Adipocyte (in vitro differentiated cells): ENCODE results near the gene PIK3R6.
"Not testable (repeated sequence)": the region's sequence is repeated elsewhere in the genome, so short reads cannot be mapped to it uniquely, and the experiment has no call there.

Experiments
- DNase-seq: peaks from one replicate; pipeline ENCODE4 v3.0.0-alpha.2; 2015; ENCODE audit warnings: low read depth
- H3K27me3 ChIP-seq: replicated peaks from 2 replicates; pipeline ENCODE4 v1.7.0; 2013; ENCODE audit warnings: mild to moderate bottlenecking, low read length, moderate library complexity; ENCODE audit not compliant: control insufficient read depth, insufficient read depth
- H3K36me3 ChIP-seq: 2 replicates; pipeline ENCODE4 v1.7.0; 2013; ENCODE audit warnings: low read length, mild to moderate bottlenecking, moderate library complexity; ENCODE audit not compliant: control insufficient read depth, insufficient read depth, severe bottlenecking
- H3K4me1 ChIP-seq: 2 replicates; pipeline ENCODE4 v1.7.0; 2013; ENCODE audit warnings: mild to moderate bottlenecking, low read length, moderate library complexity; ENCODE audit not compliant: control insufficient read depth, insufficient read depth
- H3K4me3 ChIP-seq: 2 replicates; pipeline ENCODE4 v1.7.0; 2013; ENCODE audit warnings: mild to moderate bottlenecking, low read length, moderate library complexity
- H3K9ac ChIP-seq: 2 replicates; pipeline ENCODE4 v1.7.0; 2013; ENCODE audit warnings: mild to moderate bottlenecking, low read length, moderate library complexity
- H3K9me3 ChIP-seq: 2 replicates; pipeline ENCODE4 v1.7.0; 2013; ENCODE audit warnings: mild to moderate bottlenecking, low read length, moderate library complexity; ENCODE audit not compliant: control insufficient read depth

PIK3R6 gene

GRCh38 chr17:8892338-8892690, 24.8 kb upstream of the PIK3R6 start:
- H3K4me1 ChIP-seq = no peaks in the 10 kb centered on the region
- H3K9me3 ChIP-seq = no peaks in the 10 kb centered on the region
- no peaks in the 10 kb centered on the region for H3K36me3 ChIP-seq
- DNase-seq = no peak
- H3K4me3 ChIP-seq = no peak overlapping the region
- H3K9ac ChIP-seq = no peak overlapping the region
- peaks cover 37% of the 10 kb centered on the region for H3K27me3 ChIP-seq

GRCh38 chr17:8890671-8891070, 23.2 kb upstream of the PIK3R6 start:
- DNase-seq = no peak
- no peaks in the 10 kb centered on the region for H3K9me3 ChIP-seq
- no peaks in the 10 kb centered on the region for H3K36me3 ChIP-seq
- H3K4me3 ChIP-seq = no peak overlapping the region
- no peaks in the 10 kb centered on the region for H3K4me1 ChIP-seq
- H3K27me3 ChIP-seq = peaks cover 28% of the 10 kb centered on the region
- no peak overlapping the region for H3K9ac ChIP-seq

- no peak for DNase-seq
- no peak overlapping the region for H3K9ac ChIP-seq
- no peak overlapping the region for H3K4me3 ChIP-seq
- peaks cover 21% of the 10 kb centered on the region for H3K27me3 ChIP-seq
- no peaks in the 10 kb centered on the region for H3K9me3 ChIP-seq
- no peaks in the 10 kb centered on the region for H3K36me3 ChIP-seq
- H3K4me1 ChIP-seq = no peaks in the 10 kb centered on the region
These were observed 22.2 kb upstream of the PIK3R6 start for GRCh38 chr17:8889458-8890210.

GRCh38 chr17:8888704-8889302, 21.3 kb upstream of the PIK3R6 start:
- Histone ChIP-seq H3K4me1 (no peaks in the 10 kb centered on the region), H3K4me3 (no peak overlapping the region), H3K9me3 (no peaks in the 10 kb centered on the region), H3K9ac (no peak overlapping the region), H3K27me3 (peaks cover 16% of the 10 kb centered on the region), H3K36me3 (no peaks in the 10 kb centered on the region)
- no peak for DNase-seq

GRCh38 chr17:8887834-8888703, 20.6 kb upstream of the PIK3R6 start:
- Histone ChIP-seq H3K4me3 (no peak overlapping the region), H3K9ac (no peak overlapping the region), H3K36me3 (no peaks in the 10 kb centered on the region), H3K9me3 (no peaks in the 10 kb centered on the region), H3K27me3 (peaks cover 12% of the 10 kb centered on the region), H3K4me1 (no peaks in the 10 kb centered on the region)
- peak; percentile 52 for DNase-seq

GRCh38 chr17:8887301-8887700, 19.8 kb upstream of the PIK3R6 start:
- Histone ChIP-seq H3K4me1 (no peaks in the 10 kb centered on the region), H3K4me3 (no peak overlapping the region), H3K36me3 (no peaks in the 10 kb centered on the region), H3K9ac (no peak overlapping the region), H3K27me3 (peaks cover 9% of the 10 kb centered on the region), H3K9me3 (no peaks in the 10 kb centered on the region)
- no peak for DNase-seq

GRCh38 chr17:8885967-8886684, 18.7 kb upstream of the PIK3R6 start:
- H3K36me3 ChIP-seq = no peaks in the 10 kb centered on the region
- H3K9me3 ChIP-seq = no peaks in the 10 kb centered on the region
- no peak overlapping the region for H3K4me3 ChIP-seq
- peaks cover 6% of the 10 kb centered on the region for H3K27me3 ChIP-seq
- H3K9ac ChIP-seq = no peak overlapping the region
- no peaks in the 10 kb centered on the region for H3K4me1 ChIP-seq
- DNase-seq = no peak

GRCh38 chr17:8885163-8885966, 17.9 kb upstream of the PIK3R6 start:
- not testable (repeated sequence) for H3K4me1 ChIP-seq, H3K9ac ChIP-seq, H3K36me3 ChIP-seq, H3K27me3 ChIP-seq, H3K9me3 ChIP-seq, H3K4me3 ChIP-seq, DNase-seq

GRCh38 chr17:8884336-8884990, 17.0 kb upstream of the PIK3R6 start:
- Histone ChIP-seq H3K4me1 (no peaks in the 10 kb centered on the region), H3K36me3 (no peaks in the 10 kb centered on the region), H3K27me3 (peaks cover 6% of the 10 kb centered on the region), H3K9ac (no peak overlapping the region), H3K9me3 (no peaks in the 10 kb centered on the region), H3K4me3 (no peak overlapping the region)
- no peak for DNase-seq

GRCh38 chr17:8883353-8883752, 15.9 kb upstream of the PIK3R6 start:
- no peaks in the 10 kb centered on the region for H3K4me1 ChIP-seq
- no peaks in the 10 kb centered on the region for H3K36me3 ChIP-seq
- no peak overlapping the region for H3K4me3 ChIP-seq
- peaks cover 5% of the 10 kb centered on the region for H3K27me3 ChIP-seq
- DNase-seq = no peak
- no peaks in the 10 kb centered on the region for H3K9me3 ChIP-seq
- H3K9ac ChIP-seq = no peak overlapping the region
